Osteocyte (in vitro differentiated cells): Measurements from ENCODE around the gene CYB5A. TPM values are rescaled to one million over a fixed set of nuclear protein-coding genes. Genes with fewer than 3 reads are reported as not detected.

Source experiments
- DNase-seq: peaks from one replicate; pipeline ENCODE4 v3.0.0; 2021; ENCODE audit warnings: mixed read lengths; ENCODE audit not compliant: unreplicated experiment; ENCODE audit errors: extremely low spot score
- H3K27ac Mint-ChIP-seq: one replicate; pipeline ENCODE4 v1.8.0; 2021; ENCODE audit warnings: mild to moderate bottlenecking, mixed read lengths; ENCODE audit not compliant: unreplicated experiment
- H3K27me3 Mint-ChIP-seq: one replicate; pipeline ENCODE4 v1.8.0; 2021; ENCODE audit warnings: mixed read lengths; ENCODE audit not compliant: unreplicated experiment
- H3K36me3 Mint-ChIP-seq: one replicate; pipeline ENCODE4 v1.8.0; 2021; ENCODE audit warnings: mixed read lengths; ENCODE audit not compliant: unreplicated experiment
- H3K4me1 Mint-ChIP-seq: one replicate; pipeline ENCODE4 v1.8.0; 2021; ENCODE audit warnings: mixed read lengths; ENCODE audit not compliant: unreplicated experiment
- H3K4me3 Mint-ChIP-seq: one replicate; pipeline ENCODE4 v1.8.0; 2021; ENCODE audit warnings: mild to moderate bottlenecking, moderate library complexity, mixed read lengths; ENCODE audit not compliant: unreplicated experiment
- H3K9me3 Mint-ChIP-seq: one replicate; pipeline ENCODE4 v1.8.0; 2021; ENCODE audit warnings: mixed read lengths; ENCODE audit not compliant: unreplicated experiment
- CTCF ChIP-seq: fragments of 200-600 bp; sonication (generic); IDR thresholded peaks from 2 replicates; pipeline ENCODE4 v1.5.0; 2021; ENCODE audit warnings: antibody characterized with exemption, mild to moderate bottlenecking, moderate library complexity
- total RNA-seq: library from RNA; stranded (reverse); gene quantifications from 2 replicates; pipeline ENCODE4 v1.2.1, GENCODE V29; 2021

CYB5A gene
- total RNA-seq, 1 donor from 2014 or later, result 28.2 TPM

- Mint-ChIP-seq H3K27me3 (peaks cover 23% of the 10 kb centered on the region), H3K4me1 (no peaks in the 10 kb centered on the region), H3K27ac (no peak overlapping the region), H3K36me3 (no peaks in the 10 kb centered on the region), H3K9me3 (no peaks in the 10 kb centered on the region), H3K4me3 (no peak overlapping the region)
- TF ChIP-seq CTCF, result no peak
- no peak for DNase-seq
These were observed 34.5 kb upstream of the CYB5A start for GRCh38 chr18:74326231-74326630.

GRCh38 chr18:74316257-74317170 is 24.8 kb upstream of the CYB5A start:
- Mint-ChIP-seq H3K9me3 (no peaks in the 10 kb centered on the region), H3K4me1 (peaks cover 10% of the 10 kb centered on the region), H3K4me3 (no peak overlapping the region), H3K27ac (no peak overlapping the region), H3K36me3 (no peaks in the 10 kb centered on the region), H3K27me3 (peaks cover 8% of the 10 kb centered on the region)
- DNase-seq, result no peak
- no peak for TF ChIP-seq CTCF

- H3K4me3 Mint-ChIP-seq, result no peak within 1 kb of the TSS
- peaks cover 6% of the 10 kb centered on the region for H3K27me3 Mint-ChIP-seq
- DNase-seq, result no peak
- no peaks in the 10 kb centered on the region for H3K9me3 Mint-ChIP-seq
- no peaks in the 10 kb centered on the region for H3K36me3 Mint-ChIP-seq
- H3K27ac Mint-ChIP-seq, result no peak within 1 kb of the TSS
- TF ChIP-seq CTCF, result no peak
- H3K4me1 Mint-ChIP-seq, result peaks cover 10% of the 10 kb centered on the region
These were observed 23.9 kb upstream of the CYB5A start, which contains the start of gene C18orf63 for GRCh38 chr18:74315464-74316256. Gene C18orf63 (plus strand): TSS chr18:74315839. CDS start chr18:74317866, 2,027 bp downstream.

- Mint-ChIP-seq H3K4me1 (peaks cover 10% of the 10 kb centered on the region), H3K27me3 (peaks cover 10% of the 10 kb centered on the region), H3K4me3 (no peak overlapping the region), H3K27ac (no peak overlapping the region), H3K36me3 (no peaks in the 10 kb centered on the region), H3K9me3 (no peaks in the 10 kb centered on the region)
- TF ChIP-seq CTCF, result no peak
- no peak for DNase-seq
These were observed 23.1 kb upstream of the CYB5A start for GRCh38 chr18:74314759-74315463.
